Sigmoid colon (tissue), 4 donors: ENCODE data around the gene KLHL2.

Source experiments
- CTCF ChIP-seq, 4 experiments: fragments of 450-650 bp in 3 of 4; fragments of 200-600 bp in 1 of 4; IDR thresholded peaks; one replicate each; pipeline ENCODE4 v1.5.1; 2016 to 2019; ENCODE audit warnings: antibody characterized with exemption in 4 of 4, mild to moderate bottlenecking in 3 of 4, moderate library complexity in 2 of 4
- POLR2A ChIP-seq, 2 donors: fragments of 450-650 bp; IDR thresholded peaks; one replicate each; pipeline ENCODE4 v1.6.1; 2016; ENCODE audit warnings: antibody characterized with exemption in 2 of 2, mild to moderate bottlenecking in 2 of 2, moderate library complexity in 2 of 2
- POLR2AphosphoS5 ChIP-seq, 4 donors: sonication (generic); formaldehyde crosslinking; IDR thresholded peaks; one replicate each; pipeline ENCODE4 v1.6.1; 2017; ENCODE audit warnings: antibody characterized with exemption in 4 of 4

- TF ChIP-seq POLR2A (IDR thresholded peaks at IDR 0.05) (no peak), CTCF (IDR thresholded peaks at IDR 0.05) (no peak), POLR2AphosphoS5 (IDR thresholded peaks at IDR 0.05) (no peak)
Measured at GRCh38 chr4:165312506-165312905, 105.1 kb downstream of the KLHL2 start.
